NCI-H524 treated with DMSO at 0.1 percent for 48 hours (cell line): ENCODE data around the gene REC114.
"Not testable (repeated sequence)": the region's sequence is repeated elsewhere in the genome, so short reads cannot be mapped to it uniquely, and the experiment has no call there.

Experiments
- DNase-seq: peaks from one replicate; lab custom pipeline; 2025; lab: John Stamatoyannopoulos, UW

REC114 gene, protein sequence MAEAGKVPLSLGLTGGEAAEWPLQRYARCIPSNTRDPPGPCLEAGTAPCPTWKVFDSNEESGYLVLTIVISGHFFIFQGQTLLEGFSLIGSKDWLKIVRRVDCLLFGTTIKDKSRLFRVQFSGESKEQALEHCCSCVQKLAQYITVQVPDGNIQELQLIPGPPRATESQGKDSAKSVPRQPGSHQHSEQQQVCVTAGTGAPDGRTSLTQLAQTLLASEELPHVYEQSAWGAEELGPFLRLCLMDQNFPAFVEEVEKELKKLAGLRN

DNA sequence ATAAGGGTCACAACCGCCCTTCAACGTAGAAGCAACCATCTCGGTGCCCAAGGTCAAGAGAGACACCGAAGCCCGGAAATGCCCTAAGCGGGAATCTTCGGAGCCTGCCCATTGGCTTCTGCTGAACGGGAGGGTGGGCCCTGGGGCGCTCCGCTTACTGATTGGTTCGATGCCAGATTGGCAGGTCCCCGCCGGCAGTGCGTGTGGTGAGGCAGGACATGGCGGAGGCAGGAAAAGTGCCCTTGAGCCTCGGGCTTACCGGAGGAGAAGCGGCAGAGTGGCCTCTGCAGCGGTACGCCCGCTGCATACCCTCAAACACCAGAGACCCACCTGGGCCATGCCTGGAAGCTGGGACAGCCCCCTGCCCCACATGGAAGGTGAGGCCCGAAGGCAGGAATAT is at the start of gene REC114:
Gene REC114 (plus strand): TSS at position 197 of the 400 bp plus-strand sequence. CDS start 22 bp downstream, at position 219.
- no peak for DNase-seq

- DNase-seq = no peak
Measured at GRCh38 chr15:73393336-73393735, 49.6 kb upstream of the REC114 start.

DNA sequence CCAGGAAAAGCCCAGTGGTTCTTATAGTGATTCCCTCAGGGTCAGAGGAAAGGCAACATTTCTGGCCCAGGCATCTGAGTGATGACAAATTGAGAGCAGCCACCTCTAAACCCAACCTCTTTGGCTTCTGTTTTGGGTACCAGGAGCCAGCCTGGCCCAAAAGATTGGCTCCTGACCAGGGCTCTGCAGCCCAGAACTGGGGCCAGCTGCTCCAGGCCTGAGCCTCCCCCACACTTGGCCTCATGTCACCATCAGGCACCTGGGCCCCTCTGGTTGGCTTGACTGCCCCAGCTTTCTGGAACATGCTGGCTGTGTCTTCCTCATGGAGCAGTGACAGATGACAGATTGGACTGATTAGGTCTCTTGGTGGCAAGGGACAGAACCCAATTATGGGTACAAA is 48.2 kb upstream of the REC114 start:
- no peak for DNase-seq

- DNase-seq = no peak
Measured at GRCh38 chr15:73395671-73396070, 47.3 kb upstream of the REC114 start.

DNA sequence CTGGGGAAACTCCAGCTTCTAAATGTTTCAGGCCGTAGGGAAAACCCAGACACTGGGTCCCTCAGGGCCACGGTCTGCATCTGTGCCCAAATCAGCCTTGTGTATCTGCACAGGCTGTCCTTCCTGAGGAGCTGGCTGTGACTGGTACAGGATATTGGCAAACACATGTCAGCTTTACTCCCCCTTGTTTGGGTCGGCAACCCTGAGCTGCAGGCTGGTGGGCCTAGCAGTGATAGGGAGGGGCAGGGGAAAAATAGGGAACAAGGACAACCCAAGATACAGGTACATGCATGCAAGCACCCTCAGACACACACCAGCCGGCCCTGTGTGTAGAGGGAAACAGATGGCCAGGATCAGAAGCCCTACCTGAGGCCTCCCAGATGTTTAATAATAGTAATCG is 45.5 kb upstream of the REC114 start:
- peak; percentile 82 for DNase-seq

DNA sequence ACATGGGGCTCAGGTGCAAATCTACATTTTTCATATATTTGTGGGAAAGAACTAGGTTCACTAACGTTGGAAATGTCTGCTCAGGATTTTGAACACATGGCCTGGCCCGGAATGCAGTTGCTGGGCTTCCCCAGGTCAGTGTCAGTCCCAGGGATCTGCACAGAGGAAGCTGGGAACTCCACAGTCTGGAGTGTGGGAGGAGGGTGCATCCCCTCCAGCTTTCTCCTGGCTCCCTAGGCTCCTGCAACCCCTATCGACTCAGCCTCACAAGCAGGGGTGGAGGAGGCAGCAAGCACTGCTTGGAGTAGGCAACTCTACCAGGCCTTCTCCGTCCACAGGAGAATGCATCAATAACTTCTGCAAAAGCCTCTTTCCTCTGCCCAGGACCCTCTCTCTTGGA is 44.1 kb upstream of the REC114 start:
- DNase-seq = no peak

- not testable (repeated sequence) for DNase-seq
Measured at GRCh38 chr15:73400222-73400621, 42.7 kb upstream of the REC114 start.

- DNase-seq = no peak
Measured at GRCh38 chr15:73403171-73403570, 39.8 kb upstream of the REC114 start.

- DNase-seq = peak; percentile 8
Measured at GRCh38 chr15:73414876-73415275, 28.1 kb upstream of the REC114 start.

GRCh38 chr15:73424506-73424905 is 18.5 kb upstream of the REC114 start:
- DNase-seq = no peak

DNA sequence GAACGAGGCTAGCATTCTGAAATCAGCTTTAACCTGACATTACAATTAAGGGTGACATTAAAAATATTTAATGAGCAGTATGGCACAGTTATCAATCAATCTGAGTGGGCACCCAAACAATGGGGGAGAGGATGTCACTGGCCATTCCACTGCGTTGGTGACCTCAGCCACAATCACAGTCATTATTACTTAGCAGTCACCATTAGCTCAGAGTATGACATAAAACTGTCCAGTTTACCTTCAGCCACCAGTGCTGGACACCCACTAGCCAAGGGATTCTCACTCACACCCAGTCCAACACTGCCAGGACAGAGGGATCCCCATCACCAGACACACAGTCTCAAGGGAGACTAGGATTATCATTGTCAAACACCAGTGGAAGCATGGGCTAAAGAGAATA is 17.5 kb upstream of the REC114 start:
- DNase-seq = no peak

DNA sequence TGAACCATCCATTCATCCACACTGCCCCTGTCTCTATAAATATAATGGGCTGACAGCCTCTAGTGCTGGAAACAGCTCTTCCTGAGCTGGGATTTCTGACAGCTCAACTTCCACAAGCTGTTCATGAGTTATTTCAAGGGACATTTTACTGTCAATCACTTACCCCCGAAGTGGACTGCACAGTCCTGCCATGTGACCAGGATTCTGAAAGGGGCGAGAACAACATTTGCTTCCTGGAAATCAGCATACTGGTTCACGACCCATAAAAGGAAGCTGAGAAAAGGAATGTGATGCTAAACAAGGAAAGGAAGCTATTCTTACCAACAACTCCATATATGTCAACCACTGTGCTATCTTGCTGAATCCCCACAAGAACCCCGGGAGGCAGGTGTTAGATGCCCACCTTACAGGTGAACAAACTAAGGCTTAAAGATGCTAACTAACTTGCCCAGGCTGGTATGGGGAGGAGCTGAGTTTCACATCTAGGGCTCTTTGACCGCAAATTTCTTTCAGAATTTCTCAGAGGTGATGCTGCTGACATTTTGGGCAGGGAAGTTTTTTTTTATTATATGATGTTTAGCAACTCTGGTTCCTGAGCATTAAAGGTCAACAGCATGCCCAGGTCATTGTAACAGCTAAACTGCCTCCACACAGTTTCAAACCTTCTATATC is 16.5 kb upstream of the REC114 start:
- DNase-seq = no peak

GRCh38 chr15:73431329-73431728 is 11.6 kb upstream of the REC114 start:
- DNase-seq = not testable (repeated sequence)

GRCh38 chr15:73433873-73434272 is 9.1 kb upstream of the REC114 start:
- no peak for DNase-seq

- no peak for DNase-seq
Measured at GRCh38 chr15:73436613-73437012, 6.4 kb upstream of the REC114 start.

GRCh38 chr15:73437543-73438109 is 5.3 kb upstream of the REC114 start:
- no peak for DNase-seq

GRCh38 chr15:73438651-73439050 is 4.3 kb upstream of the REC114 start:
- no peak for DNase-seq

- DNase-seq = peak; percentile 93
Measured at GRCh38 chr15:73440571-73440970, 2.4 kb upstream of the REC114 start.

DNA sequence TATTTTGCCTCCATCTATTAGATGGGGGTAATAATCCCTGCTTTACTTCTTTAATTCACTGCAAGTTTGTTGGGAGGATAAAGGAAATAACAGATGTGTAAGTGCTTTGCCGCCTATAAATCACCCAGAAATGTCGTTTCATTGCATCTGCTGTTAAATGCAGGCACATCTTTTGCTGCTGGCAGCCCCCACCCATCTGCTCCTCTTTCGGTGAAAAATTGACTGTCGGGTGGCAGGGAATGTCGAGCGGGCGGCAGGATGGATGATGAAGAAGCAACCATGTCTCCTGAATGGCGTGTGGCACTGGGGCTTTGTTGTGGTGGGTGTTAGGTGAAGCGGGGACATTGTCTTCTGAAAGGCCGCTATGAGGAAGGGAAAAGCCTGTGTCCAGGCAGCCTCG is 543 bp upstream of the REC114 start:
- DNase-seq = peak; percentile 99

DNA sequence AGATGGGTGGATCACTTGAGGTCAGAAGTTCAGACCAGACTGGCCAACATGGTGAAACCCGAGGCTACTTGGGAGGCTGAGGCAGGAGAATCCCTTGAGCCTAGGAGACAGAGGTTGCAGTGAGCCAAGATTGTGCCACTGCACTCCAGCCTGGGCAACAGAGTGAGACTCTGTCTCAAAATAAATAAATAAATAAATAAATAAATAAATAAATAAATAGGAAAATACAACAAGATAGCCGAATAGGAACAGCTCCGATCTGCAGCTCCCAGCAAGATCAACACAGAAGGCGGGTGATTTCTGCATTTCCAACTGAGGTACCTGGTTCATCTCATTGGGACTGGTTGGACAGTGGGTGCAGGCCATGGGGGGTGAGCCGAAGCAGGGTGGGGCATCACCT is 4.5 kb downstream of the REC114 start:
- DNase-seq = not testable (repeated sequence)

DNA sequence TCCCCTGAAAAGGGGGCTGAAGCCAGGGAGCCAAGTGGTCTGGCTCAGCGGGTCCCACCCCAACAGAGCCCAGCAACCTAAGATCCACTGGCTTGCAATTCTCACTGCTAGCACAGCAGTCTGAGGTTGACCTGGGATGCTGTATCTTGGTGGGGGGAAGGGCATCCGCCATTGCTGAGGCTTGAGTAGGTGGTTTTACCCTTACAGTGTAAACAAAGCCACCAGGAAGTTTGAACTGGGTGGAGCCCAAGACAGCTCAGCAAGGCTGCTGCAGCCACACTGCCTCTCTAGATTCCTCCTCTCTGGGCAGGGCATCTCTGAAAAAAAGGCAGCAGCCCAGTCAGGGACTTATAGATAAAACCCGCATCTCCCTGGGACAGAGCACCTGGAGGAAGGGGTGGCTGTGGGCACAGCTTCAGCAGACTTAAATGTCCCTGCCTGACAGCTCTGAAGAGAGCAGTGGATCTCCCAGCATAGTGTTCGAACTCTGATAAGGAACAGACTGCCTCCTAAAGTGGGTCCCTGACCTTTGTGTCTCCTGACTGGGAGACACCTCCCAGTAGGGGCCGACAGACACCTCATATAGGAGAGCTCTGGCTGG is 5.3 kb downstream of the REC114 start:
- not testable (repeated sequence) for DNase-seq

DNA sequence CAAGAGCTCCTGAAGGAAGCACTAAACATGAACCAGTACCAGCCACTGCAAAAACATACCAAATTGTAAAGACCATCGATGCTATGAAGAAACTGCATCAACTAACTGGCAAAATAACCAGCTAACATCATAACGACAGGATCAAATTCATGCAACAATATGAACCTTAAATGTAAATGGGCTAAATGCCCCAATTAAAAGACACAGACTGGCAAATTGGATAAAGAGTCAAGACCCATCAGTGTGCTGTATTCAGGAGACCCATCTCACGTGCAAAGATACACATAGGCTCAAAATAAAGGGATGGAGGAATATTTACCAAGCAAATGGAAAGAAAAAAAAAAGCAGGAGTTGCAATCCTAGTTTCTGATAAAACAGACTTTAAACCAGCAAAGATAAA is 7.0 kb downstream of the REC114 start:
- DNase-seq = not testable (repeated sequence)

- no peak for DNase-seq
Measured at GRCh38 chr15:73454096-73454495, 11.1 kb downstream of the REC114 start.
